Germinal center (tissue), 1 donor: Measurements from ENCODE around the gene NELFE.
"Not testable (repeated sequence)": the region's sequence is repeated elsewhere in the genome, so short reads cannot be mapped to it uniquely, and the experiment has no call there.

ENCODE experiments used
- DNase-seq: peaks from one replicate; pipeline ENCODE4 v3.0.0; 2012; ENCODE audit warnings: mixed read lengths, low spot score

NELFE gene

DNA sequence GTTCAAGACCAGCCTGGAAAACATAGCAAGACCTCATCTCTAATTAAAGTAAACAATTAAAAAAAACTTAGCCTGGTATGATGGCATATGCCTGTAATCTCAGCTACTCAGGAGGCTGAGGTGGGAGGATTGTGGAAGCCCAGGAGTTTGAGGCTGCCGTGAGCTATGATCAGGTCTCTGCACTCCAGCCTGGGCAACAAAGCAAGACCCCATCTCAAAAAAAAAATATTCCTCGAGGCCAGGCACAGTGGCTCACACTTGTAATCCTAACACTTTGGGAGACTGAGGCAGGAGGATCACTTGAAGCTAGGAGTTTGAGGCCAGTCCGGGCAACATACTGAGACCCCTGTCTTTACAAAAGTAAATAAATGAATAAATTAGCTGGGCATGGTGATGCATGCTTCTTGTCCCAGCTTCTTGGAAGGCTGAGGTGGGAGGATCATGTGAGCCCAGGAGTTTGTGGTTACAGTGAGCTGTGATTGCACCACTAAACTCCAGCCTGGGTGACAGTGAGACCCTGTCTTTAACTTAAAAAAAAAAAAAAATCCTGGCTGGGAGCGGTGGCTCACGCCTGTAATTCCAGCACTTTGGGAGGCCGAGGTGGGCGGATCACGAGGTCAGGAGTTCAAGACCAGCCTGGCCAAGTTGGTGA lies 40.6 kb downstream of the NELFE start:
- no peak for DNase-seq

GRCh38 chr6:31915756-31916155 lies 43.0 kb downstream of the NELFE start:
- no peak for DNase-seq

DNA sequence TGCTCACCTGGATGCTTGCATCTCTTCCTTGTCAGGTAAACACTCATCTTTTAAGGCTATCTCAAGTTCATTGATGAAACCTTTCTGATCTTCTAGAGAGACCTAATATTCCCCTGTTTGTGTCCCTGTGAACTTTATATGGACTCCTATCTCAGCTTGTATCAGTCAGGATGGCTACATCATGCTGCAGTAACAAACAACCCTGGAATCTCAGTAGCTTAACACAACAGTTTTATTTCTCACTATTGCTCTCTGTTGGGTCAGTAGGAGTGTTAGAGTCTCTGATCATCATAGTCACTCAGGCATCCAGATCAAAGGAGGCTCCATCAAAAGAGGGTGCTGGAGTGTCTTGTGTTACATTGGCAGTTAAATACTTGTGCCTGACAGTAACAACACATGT lies 43.4 kb downstream of the NELFE start:
- no peak for DNase-seq

DNA sequence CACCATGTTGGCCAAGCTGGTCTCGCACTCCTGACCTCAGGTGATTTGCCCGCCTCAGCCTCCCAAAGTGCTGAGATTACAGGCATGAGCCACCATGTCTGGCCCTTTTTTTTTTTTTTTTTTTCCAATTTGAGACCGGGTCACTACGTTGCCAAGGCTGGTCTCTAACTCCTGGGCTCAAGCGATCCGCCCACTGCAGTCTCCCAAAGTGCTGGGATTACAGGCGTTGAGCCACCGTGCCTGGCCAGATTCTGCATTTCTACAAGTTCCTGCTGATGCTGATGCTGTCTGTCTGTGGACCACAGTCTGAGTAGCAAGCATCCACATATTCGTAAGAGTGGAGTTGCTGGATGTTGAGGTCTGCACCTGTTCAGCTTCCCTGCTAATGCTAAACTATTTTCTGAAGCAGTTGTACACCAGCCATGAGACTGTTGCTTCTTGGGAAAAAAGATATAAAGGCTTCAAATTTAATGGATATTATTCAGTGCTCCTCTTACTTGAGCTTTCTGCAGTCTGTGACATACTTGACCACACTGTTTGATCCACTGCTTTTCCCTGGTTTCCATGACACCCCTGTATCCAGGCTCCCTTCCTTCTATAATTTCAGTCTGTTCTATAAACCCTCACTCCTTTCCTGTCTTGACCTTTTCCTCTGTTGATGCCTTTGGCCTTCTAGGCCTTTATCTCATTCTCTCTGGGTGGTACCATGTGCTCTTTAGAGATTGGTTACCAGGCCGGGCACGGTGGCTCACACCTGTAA lies 46.8 kb downstream of the NELFE start:
- DNase-seq = no peak

DNA sequence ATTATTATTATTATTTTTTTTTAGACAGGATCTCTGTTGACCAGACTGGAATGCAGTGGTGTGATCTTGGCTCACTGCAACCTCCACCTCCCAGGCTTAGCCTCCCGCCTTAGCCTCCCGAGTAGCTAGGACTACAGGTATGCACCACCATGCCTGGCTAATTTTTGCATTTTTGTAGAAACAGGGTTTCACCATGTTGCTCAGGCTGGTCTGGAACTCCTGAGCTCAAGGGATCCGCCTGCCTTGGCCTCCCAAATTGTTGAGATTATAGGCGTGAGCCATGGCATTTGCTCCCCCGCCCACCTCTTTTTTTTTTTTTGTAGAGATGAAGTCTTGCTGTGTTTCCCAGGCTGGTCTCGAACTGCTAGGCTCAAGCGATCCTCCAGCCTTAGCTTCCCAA lies 49.5 kb downstream of the NELFE start:
- not testable (repeated sequence) for DNase-seq

DNA sequence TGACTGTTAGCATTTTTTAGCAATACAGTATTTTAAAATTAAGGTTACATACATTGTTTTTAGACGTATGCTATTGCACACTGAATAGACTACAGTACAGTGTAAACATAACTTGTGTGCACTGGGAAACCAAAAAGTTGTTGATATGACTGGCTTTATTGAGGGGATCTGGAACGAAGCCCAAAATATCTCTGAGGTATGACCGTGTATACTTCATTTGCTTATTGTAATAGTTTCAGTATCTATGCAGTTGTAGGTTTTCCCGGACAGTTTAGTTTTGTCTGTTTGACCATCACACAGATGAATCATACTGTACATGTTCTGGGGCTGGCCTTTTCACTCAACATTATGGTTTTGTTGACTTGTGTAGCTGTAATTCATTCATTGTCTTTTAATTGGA lies 50.0 kb downstream of the NELFE start:
- no peak for DNase-seq

GRCh38 chr6:31908255-31908654 lies 50.5 kb downstream of the NELFE start:
- DNase-seq = not testable (repeated sequence)

GRCh38 chr6:31907158-31907813 lies 51.5 kb downstream of the NELFE start:
- no peak for DNase-seq

DNA sequence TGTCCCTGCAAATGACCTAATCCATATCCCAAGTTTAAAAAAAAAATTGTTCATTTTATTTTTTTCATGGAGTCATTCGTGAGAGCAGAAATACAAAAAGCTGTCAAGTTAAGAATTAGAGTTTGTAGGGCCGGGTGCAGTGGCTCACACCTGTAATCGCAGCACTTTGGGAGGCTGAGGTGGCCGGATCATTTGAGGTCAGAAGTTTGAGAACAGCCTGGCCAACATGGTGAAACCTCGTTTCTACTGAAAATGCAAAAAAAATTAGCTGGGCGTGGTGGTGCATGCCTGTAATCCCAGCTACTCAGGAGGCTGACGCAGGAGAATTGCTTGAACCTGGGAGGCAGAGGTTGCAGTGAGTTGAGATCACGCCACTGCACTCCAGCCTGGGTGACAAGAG lies 52.0 kb downstream of the NELFE start:
- not testable (repeated sequence) for DNase-seq

DNA sequence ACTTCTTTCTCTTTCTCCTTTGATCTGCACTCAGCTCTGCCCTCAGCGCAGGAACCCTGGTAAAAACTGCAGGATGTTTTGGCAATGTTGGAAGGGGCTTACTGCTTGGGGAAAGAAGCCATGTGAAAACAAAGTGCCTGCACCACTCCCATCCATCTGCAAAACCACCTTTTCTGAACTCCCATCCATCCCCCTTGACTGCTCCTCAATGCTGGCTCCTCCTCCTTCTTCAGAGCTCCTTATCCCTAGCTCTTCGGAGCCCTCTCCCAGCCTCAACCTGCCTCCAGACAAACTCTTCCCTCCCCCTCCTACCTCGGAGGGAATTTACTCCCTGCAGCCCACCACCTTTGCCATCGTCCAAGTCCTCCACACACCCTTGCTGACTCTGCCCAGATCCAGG lies 52.6 kb downstream of the NELFE start:
- DNase-seq = no peak

GRCh38 chr6:31905041-31905440 lies 53.7 kb downstream of the NELFE start:
- no peak for DNase-seq

- no peak for DNase-seq
Measured at GRCh38 chr6:31903957-31904356, 54.8 kb downstream of the NELFE start.
